H9 (cell line): ENCODE measurements around the gene PTH2R. TPM values are rescaled to one million over a fixed set of nuclear protein-coding genes. Genes with fewer than 3 reads are reported as not detected.

ENCODE experiments used
- DNase-seq: peaks from one replicate; pipeline ENCODE4 v3.0.0-alpha.2; 2017
- H2AFZ ChIP-seq: one replicate; pipeline ENCODE4 v1.6.1; 2013; ENCODE audit warnings: mild to moderate bottlenecking, low read length, control low read depth, moderate library complexity
- H2AK5ac ChIP-seq: 2 replicates; pipeline ENCODE4 v1.6.1; 2013; ENCODE audit warnings: low read length, control low read depth, mixed read lengths; ENCODE audit not compliant: insufficient read length
- H2BK120ac ChIP-seq: one replicate; pipeline ENCODE4 v1.6.1; 2013; ENCODE audit warnings: low read depth, mild to moderate bottlenecking, low read length, control low read depth, inconsistent platforms; ENCODE audit not compliant: poor library complexity, severe bottlenecking
- H2BK12ac ChIP-seq: 2 replicates; pipeline ENCODE4 v1.6.1; 2013; ENCODE audit warnings: low read length, control low read depth, mixed read lengths, low read depth; ENCODE audit not compliant: insufficient read length
- H2BK15ac ChIP-seq: 2 replicates; pipeline ENCODE4 v1.6.1; 2013; ENCODE audit warnings: low read depth, low read length, control low read depth
- H2BK20ac ChIP-seq: one replicate; pipeline ENCODE4 v1.6.1; 2013; ENCODE audit warnings: low read depth, mild to moderate bottlenecking, low read length, control low read depth, inconsistent platforms; ENCODE audit not compliant: poor library complexity, severe bottlenecking
- H2BK5ac ChIP-seq: 2 replicates; pipeline ENCODE4 v1.6.1; 2013; ENCODE audit warnings: low read length, control low read depth, mixed read lengths; ENCODE audit not compliant: insufficient read length
- H3K14ac ChIP-seq: 2 replicates; pipeline ENCODE4 v1.6.1; 2013; ENCODE audit warnings: low read length, control low read depth; ENCODE audit not compliant: insufficient read depth
- H3K18ac ChIP-seq: 2 replicates; pipeline ENCODE4 v1.6.1; 2013; ENCODE audit warnings: low read depth, mild to moderate bottlenecking, mixed read lengths, low read length, control low read depth; ENCODE audit not compliant: insufficient read length
- H3K23ac ChIP-seq: 2 replicates; pipeline ENCODE4 v1.6.1; 2013; ENCODE audit warnings: low read length, control low read depth, mixed read lengths, low read depth; ENCODE audit not compliant: insufficient read length
- H3K23me2 ChIP-seq: 2 replicates; pipeline ENCODE4 v1.6.1; 2013; ENCODE audit warnings: low read depth, mild to moderate bottlenecking, mixed read lengths, low read length, control low read depth; ENCODE audit not compliant: insufficient read length, poor library complexity, severe bottlenecking
- H3K27ac ChIP-seq: 2 replicates; pipeline ENCODE4 v1.5.1; 2013; ENCODE audit warnings: low read length, control low read depth, mixed read lengths, low read depth; ENCODE audit not compliant: insufficient read length
- H3K27me3 ChIP-seq: 2 replicates; pipeline ENCODE4 v1.6.1; 2013; ENCODE audit warnings: low read length, control low read depth, inconsistent platforms; ENCODE audit not compliant: insufficient read depth
- H3K4ac ChIP-seq: 2 replicates; pipeline ENCODE4 v1.6.1; 2013; ENCODE audit warnings: low read depth, mild to moderate bottlenecking, control low read depth, inconsistent platforms, low read length, moderate library complexity
- H3K4me1 ChIP-seq: 2 replicates; pipeline ENCODE4 v1.6.1; 2013; ENCODE audit warnings: low read length, control low read depth, inconsistent platforms; ENCODE audit not compliant: insufficient read depth
- H3K4me2 ChIP-seq: 2 replicates; pipeline ENCODE4 v1.6.1; 2013; ENCODE audit warnings: low read length, control low read depth, mixed read lengths; ENCODE audit not compliant: insufficient read length, insufficient read depth
- H3K56ac ChIP-seq: 2 replicates; pipeline ENCODE4 v1.6.1; 2013; ENCODE audit warnings: low read depth, mild to moderate bottlenecking, mixed read lengths, low read length, control low read depth; ENCODE audit not compliant: insufficient read length
- H3K79me1 ChIP-seq: 2 replicates; pipeline ENCODE4 v1.6.1; 2013; ENCODE audit warnings: low read depth, mild to moderate bottlenecking, moderate library complexity, low read length, control low read depth, inconsistent platforms; ENCODE audit not compliant: insufficient read depth, poor library complexity, severe bottlenecking
- H3K79me2 ChIP-seq: 2 replicates; pipeline ENCODE4 v1.6.1; 2013; ENCODE audit warnings: low read length, control low read depth, inconsistent platforms; ENCODE audit not compliant: insufficient read depth
- H3K9ac ChIP-seq: 2 replicates; pipeline ENCODE4 v1.6.1; 2013; ENCODE audit warnings: low read length, control low read depth, mixed read lengths; ENCODE audit not compliant: insufficient read length; ENCODE audit errors: extremely low read depth
- H3K9me3 ChIP-seq: one replicate; pipeline ENCODE4 v1.6.1; 2013; ENCODE audit warnings: low read depth, low read length, inconsistent platforms; ENCODE audit not compliant: control insufficient read depth
- H3T11ph ChIP-seq: one replicate; pipeline ENCODE4 v1.6.1; 2013; ENCODE audit warnings: mild to moderate bottlenecking, low read length, control low read depth, inconsistent platforms
- H4K20me1 ChIP-seq: one replicate; pipeline ENCODE4 v1.6.1; 2013; ENCODE audit not compliant: control insufficient read depth, insufficient read length, insufficient read depth
- H4K5ac ChIP-seq: 2 replicates; pipeline ENCODE4 v1.6.1; 2013; ENCODE audit warnings: low read depth, mild to moderate bottlenecking, mixed read lengths, low read length, control low read depth; ENCODE audit not compliant: insufficient read length
- H4K8ac ChIP-seq: replicated peaks from 2 replicates; pipeline ENCODE4 v1.6.1; 2013; ENCODE audit warnings: low read length, control low read depth, mixed read lengths, low read depth; ENCODE audit not compliant: insufficient read length
- H4K91ac ChIP-seq: 2 replicates; pipeline ENCODE4 v1.6.1; 2013; ENCODE audit warnings: low read depth, mild to moderate bottlenecking, moderate library complexity, mixed read lengths, low read length, control low read depth; ENCODE audit not compliant: insufficient read length
- H3K27ac Mint-ChIP-seq, 3 experiments: 2 replicates in 2 of 3; 3 replicates in 1 of 3; pipeline ENCODE4 v1.8.0; 2020 to 2021; ENCODE audit warnings: mixed read lengths in 3 of 3, mild to moderate bottlenecking in 1 of 3, moderate library complexity in 1 of 3
- H3K27me3 Mint-ChIP-seq: 2 replicates; pipeline ENCODE4 v1.8.0; 2021; ENCODE audit warnings: low read depth, mild to moderate bottlenecking, moderate library complexity, mixed read lengths
- H3K36me3 Mint-ChIP-seq, 3 experiments: 2 replicates in 2 of 3; 3 replicates in 1 of 3; pipeline ENCODE4 v1.8.0; 2020 to 2021; ENCODE audit warnings: low read depth in 3 of 3, mixed read lengths in 3 of 3; ENCODE audit not compliant: insufficient read depth in 1 of 3
- H3K4me1 Mint-ChIP-seq, 2 experiments: 2 replicates each; pipeline ENCODE4 v1.8.0; 2020; ENCODE audit warnings: mixed read lengths in 2 of 2
- H3K4me3 Mint-ChIP-seq, 2 experiments: 2 replicates in 1 of 2; 3 replicates in 1 of 2; pipeline ENCODE4 v1.8.0; 2020 to 2021; ENCODE audit warnings: mild to moderate bottlenecking in 2 of 2, mixed read lengths in 2 of 2, moderate library complexity in 1 of 2
- H3K9me3 Mint-ChIP-seq, 2 experiments: 2 replicates in 1 of 2; 3 replicates in 1 of 2; pipeline ENCODE4 v1.8.0; 2020; ENCODE audit warnings: mild to moderate bottlenecking in 2 of 2, mixed read lengths in 2 of 2, moderate library complexity in 1 of 2
- WGBS: extraction: QIAGEN DNeasy Blood & Tissue Kit; methylation state at CpG from one replicate; pipeline ENCODE4 v1.1.7; 2013; ENCODE audit warnings: missing lambda C conversion rate, low lambda C conversion rate, mixed read lengths; ENCODE audit not compliant: insufficient read length; ENCODE audit errors: extremely low coverage; 5-methylcytosine and 5-hydroxymethylcytosine counted together
- total RNA-seq: library from RNA; stranded (reverse); gene quantifications from 2 replicates; pipeline ENCODE4 v1.2.1, GENCODE V29; 2021
- TF ChIP-seq, protein P1 (sequence below): fragments of 200-600 bp; sonication (generic); conservative IDR thresholded peaks from 3 replicates; pipeline ENCODE4 v1.8.0; 2021; ENCODE audit warnings: antibody characterized with exemption, mild to moderate bottlenecking

PTH2R gene
- total RNA-seq, 1 experiment from 2014 or later: 0.20 TPM

DNA sequence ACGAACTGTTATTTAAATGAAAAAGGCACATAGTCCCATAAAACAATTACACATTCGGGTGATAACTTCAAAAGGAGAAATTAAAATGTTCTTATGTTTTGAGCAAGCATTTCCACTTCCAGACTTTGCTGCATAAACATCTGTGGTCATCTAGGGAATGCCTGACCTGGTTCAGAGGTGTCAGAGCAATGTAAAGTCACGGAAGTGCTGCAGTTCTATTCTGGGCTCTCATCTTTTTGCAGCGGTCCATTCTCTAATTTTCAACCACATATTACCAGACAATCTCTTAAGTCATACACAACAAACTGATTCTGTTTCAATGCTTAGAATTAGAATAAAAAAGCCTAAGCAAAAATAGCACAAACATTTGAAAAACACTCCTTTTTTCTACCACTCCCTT is 22.0 kb upstream of the PTH2R start:
- Histone ChIP-seq H4K20me1 (no peaks in the 10 kb centered on the region), H3K79me2 (no peaks in the 10 kb centered on the region), H4K5ac (no peak overlapping the region), H3K4ac (no peak overlapping the region), H3K56ac (no peak overlapping the region), H3K23me2 (no peaks in the 10 kb centered on the region), H3K4me2 (no peak overlapping the region), H3K27me3 (no peaks in the 10 kb centered on the region), H3T11ph (no peak overlapping the region), H3K14ac (no peak overlapping the region), H2AFZ (no peak overlapping the region), H2AK5ac (no peak overlapping the region), H3K18ac (no peak overlapping the region), H2BK120ac (no peak overlapping the region), H4K8ac (no peak overlapping the region), H3K23ac (no peak overlapping the region), H3K9ac (no peak overlapping the region), H3K9me3 (no peaks in the 10 kb centered on the region), H4K91ac (no peak overlapping the region), H3K79me1 (no peaks in the 10 kb centered on the region), H2BK15ac (no peak overlapping the region), H3K4me1 (no peaks in the 10 kb centered on the region), H3K27ac (no peak overlapping the region), H2BK12ac (no peak overlapping the region), H2BK5ac (no peak overlapping the region), H2BK20ac (no peak overlapping the region)
- Mint-ChIP-seq H3K9me3 (no peaks in the 10 kb centered on the region), H3K4me3 (no peak overlapping the region), H3K36me3 (peaks cover 0 to 4% (median 0%) of the 10 kb centered on the region in 3 experiments; a peak in 1 of 7 replicates), H3K27me3 (peaks cover 7% of the 10 kb centered on the region), H3K27ac (no peak overlapping the region), H3K4me1 (no peaks in the 10 kb centered on the region)
- TF ChIP-seq, protein P1, sequence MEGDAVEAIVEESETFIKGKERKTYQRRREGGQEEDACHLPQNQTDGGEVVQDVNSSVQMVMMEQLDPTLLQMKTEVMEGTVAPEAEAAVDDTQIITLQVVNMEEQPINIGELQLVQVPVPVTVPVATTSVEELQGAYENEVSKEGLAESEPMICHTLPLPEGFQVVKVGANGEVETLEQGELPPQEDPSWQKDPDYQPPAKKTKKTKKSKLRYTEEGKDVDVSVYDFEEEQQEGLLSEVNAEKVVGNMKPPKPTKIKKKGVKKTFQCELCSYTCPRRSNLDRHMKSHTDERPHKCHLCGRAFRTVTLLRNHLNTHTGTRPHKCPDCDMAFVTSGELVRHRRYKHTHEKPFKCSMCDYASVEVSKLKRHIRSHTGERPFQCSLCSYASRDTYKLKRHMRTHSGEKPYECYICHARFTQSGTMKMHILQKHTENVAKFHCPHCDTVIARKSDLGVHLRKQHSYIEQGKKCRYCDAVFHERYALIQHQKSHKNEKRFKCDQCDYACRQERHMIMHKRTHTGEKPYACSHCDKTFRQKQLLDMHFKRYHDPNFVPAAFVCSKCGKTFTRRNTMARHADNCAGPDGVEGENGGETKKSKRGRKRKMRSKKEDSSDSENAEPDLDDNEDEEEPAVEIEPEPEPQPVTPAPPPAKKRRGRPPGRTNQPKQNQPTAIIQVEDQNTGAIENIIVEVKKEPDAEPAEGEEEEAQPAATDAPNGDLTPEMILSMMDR: no peak
- no CpG with 5 or more reads among the region's 4 CpGs for whole genome bisulfite sequencing
- DNase-seq: no peak
